HG02840 (cell line): Measurements from ENCODE around the gene NUP205.
"Not testable (repeated sequence)": the region's sequence is repeated elsewhere in the genome, so short reads cannot be mapped to it uniquely, and the experiment has no call there.

Source experiments
- ATAC-seq: cut with Tn5 transposase; IDR thresholded peaks from one replicate; pipeline ENCODE4 v1.9.1; 2021; ENCODE audit warnings: mild to moderate bottlenecking, moderate library complexity, moderate number of reproducible peaks; ENCODE audit not compliant: unreplicated experiment, low FRiP score

The NUP205 gene

GRCh38 chr7:135662373-135663114 is 104.8 kb downstream of the NUP205 start, which contains the start of gene STMP1:
STMP1 (plus strand) TSS chr7:135662514.
- ATAC-seq: peak; percentile 89

GRCh38 chr7:135664046-135664589 is 106.4 kb downstream of the NUP205 start:
- ATAC-seq: no peak

- no peak for ATAC-seq
Observed at GRCh38 chr7:135665042-135665441, 107.3 kb downstream of the NUP205 start.

GRCh38 chr7:135666156-135666555 is 108.4 kb downstream of the NUP205 start:
- no peak for ATAC-seq

GRCh38 chr7:135666846-135667245 is 109.1 kb downstream of the NUP205 start:
- ATAC-seq: no peak

- not testable (repeated sequence) for ATAC-seq
Observed at GRCh38 chr7:135667626-135668025, 109.9 kb downstream of the NUP205 start.

GRCh38 chr7:135668852-135669395 is 111.2 kb downstream of the NUP205 start:
- not testable (repeated sequence) for ATAC-seq

GRCh38 chr7:135669774-135670173 is 112.1 kb downstream of the NUP205 start:
- ATAC-seq: no peak

- ATAC-seq: no peak
Observed at GRCh38 chr7:135670179-135670578, 112.5 kb downstream of the NUP205 start.

- no peak for ATAC-seq
Observed at GRCh38 chr7:135672560-135673359, 115.0 kb downstream of the NUP205 start.

- ATAC-seq: no peak
Observed at GRCh38 chr7:135673360-135673706, 115.6 kb downstream of the NUP205 start.

- no peak for ATAC-seq
Observed at GRCh38 chr7:135678612-135679575, 121.2 kb downstream of the NUP205 start.

- no peak for ATAC-seq
Observed at GRCh38 chr7:135681762-135682161, 124.0 kb downstream of the NUP205 start.

- no peak for ATAC-seq
Observed at GRCh38 chr7:135682191-135682590, 124.5 kb downstream of the NUP205 start.

GRCh38 chr7:135683609-135684008 is 125.9 kb downstream of the NUP205 start:
- ATAC-seq: no peak

GRCh38 chr7:135684136-135684535 is 126.4 kb downstream of the NUP205 start:
- ATAC-seq: no peak

GRCh38 chr7:135684699-135685098 is 127.0 kb downstream of the NUP205 start:
- ATAC-seq: no peak

GRCh38 chr7:135685306-135686084 is 127.8 kb downstream of the NUP205 start:
- no peak for ATAC-seq

GRCh38 chr7:135687466-135687865 is 129.7 kb downstream of the NUP205 start:
- no peak for ATAC-seq
